OCI-LY3 (cell line): ENCODE measurements around the gene USP32.
A peak's percentile ranks its signal among the peaks of the same experiment; 100 is the strongest.

ENCODE experiments used
- H2AFZ ChIP-seq: fragments of 200-600, 300-600 bp; shearing (Covaris generic); 2 replicates; pipeline ENCODE4 v1.6.0; 2014; ENCODE audit warnings: antibody characterized with exemption, low read depth, low read length
- H3K27ac ChIP-seq: fragments of 200-600, 300-600 bp; sonication (generic); 2 replicates; pipeline ENCODE4 v1.5.1; 2014; ENCODE audit warnings: mild to moderate bottlenecking, low read length, moderate library complexity, mixed read lengths
- H3K27me3 ChIP-seq: fragments of 200-600, 300-600 bp; sonication (generic); 2 replicates; pipeline ENCODE4 v1.6.1; 2014; ENCODE audit warnings: low read depth, low read length, mixed read lengths
- H3K36me3 ChIP-seq: fragments of 200-600, 300-600 bp; sonication (generic); replicated peaks from 2 replicates; pipeline ENCODE3; 2014; ENCODE audit warnings: low read depth, low read length, mixed read lengths
- H3K4me1 ChIP-seq: fragments of 300-600, 200-600 bp; sonication (generic); 2 replicates; pipeline ENCODE4 v1.6.1; 2014; ENCODE audit warnings: low read length, mixed read lengths
- H3K4me2 ChIP-seq: fragments of 200-600, 300-600 bp; sonication (generic); 2 replicates; pipeline ENCODE4 v1.6.1; 2014; ENCODE audit warnings: low read length, mixed read lengths
- H3K4me3 ChIP-seq: fragments of 300-600, 200-600 bp; sonication (generic); 2 replicates; pipeline ENCODE4 v1.5.1; 2014; ENCODE audit warnings: antibody characterized with exemption, mild to moderate bottlenecking, low read length, moderate library complexity
- H3K79me2 ChIP-seq: fragments of 300-600, 200-600 bp; shearing (Covaris generic); 2 replicates; pipeline ENCODE4 v1.6.1; 2014; ENCODE audit warnings: mild to moderate bottlenecking, low read length, mixed read lengths
- H3K9ac ChIP-seq: fragments of 300-600, 200-600 bp; shearing (Covaris generic); 2 replicates; pipeline ENCODE4 v1.6.0; 2014; ENCODE audit warnings: mild to moderate bottlenecking, low read length, moderate library complexity
- H3K9me3 ChIP-seq: fragments of 200-600, 300-600 bp; shearing (Covaris generic); 2 replicates; pipeline ENCODE4 v1.6.1; 2014; ENCODE audit warnings: low read length, mixed read lengths; ENCODE audit not compliant: insufficient read depth
- H4K20me1 ChIP-seq: fragments of 200-600, 300-600 bp; sonication (generic); 2 replicates; pipeline ENCODE4 v1.6.1; 2016; ENCODE audit warnings: low read length, mixed read lengths; ENCODE audit not compliant: insufficient read depth
- CTCF ChIP-seq: fragments of 200-600, 300-600 bp; sonication (generic); IDR thresholded peaks from 2 replicates; pipeline ENCODE4 v1.5.1; 2014; ENCODE audit warnings: antibody characterized with exemption, low read length, low read depth
- EZH2phosphoT487 ChIP-seq: fragments of 200-600 bp; shearing (Covaris generic); IDR thresholded peaks from 2 replicates; pipeline ENCODE4 v1.6.1; 2018; ENCODE audit warnings: antibody characterized with exemption, mixed run types, low read depth

Gene USP32

GRCh38 chr17:60305141-60305540 is 86.8 kb downstream of the USP32 start:
- H3K9me3 ChIP-seq: peaks cover 5% of the 10 kb centered on the region; the same call in 1 of the 2 replicates
- peak overlapping the region; percentile 85 for H3K27ac ChIP-seq
- peak overlapping the region; percentile 48 for H3K4me3 ChIP-seq
- H4K20me1 ChIP-seq: no peaks in the 10 kb centered on the region
- H3K9ac ChIP-seq: peak overlapping the region; percentile 21; the same call in 1 of the 2 replicates
- H2AFZ ChIP-seq: no peak overlapping the region
- peak overlapping the region; percentile 67 for H3K4me2 ChIP-seq
- peaks cover 31% of the 10 kb centered on the region for H3K4me1 ChIP-seq
- H3K79me2 ChIP-seq: peaks cover 19% of the 10 kb centered on the region
- H3K27me3 ChIP-seq: no peaks in the 10 kb centered on the region
- peaks cover 28% of the 10 kb centered on the region for H3K36me3 ChIP-seq
- TF ChIP-seq EZH2phosphoT487: no peak
- no peak for TF ChIP-seq CTCF

GRCh38 chr17:60304502-60304901 is 87.4 kb downstream of the USP32 start:
- Histone ChIP-seq H4K20me1 (no peaks in the 10 kb centered on the region), H3K27ac (peak overlapping the region; percentile 85), H3K27me3 (no peaks in the 10 kb centered on the region), H3K9ac (peak overlapping the region; percentile 5; the same call in 1 of the 2 replicates), H3K4me2 (peak overlapping the region; percentile 67), H3K79me2 (peaks cover 19% of the 10 kb centered on the region), H3K4me1 (peaks cover 31% of the 10 kb centered on the region), H2AFZ (no peak overlapping the region), H3K9me3 (peaks cover 5% of the 10 kb centered on the region; the same call in 1 of the 2 replicates), H3K4me3 (peak overlapping the region; percentile 33), H3K36me3 (peaks cover 28% of the 10 kb centered on the region)
- TF ChIP-seq EZH2phosphoT487 (no peak), CTCF (no peak)

GRCh38 chr17:60303406-60304099 is 88.4 kb downstream of the USP32 start:
- H3K4me1 ChIP-seq: peaks cover 31% of the 10 kb centered on the region
- H3K27ac ChIP-seq: peak overlapping the region; percentile 85; the same call in 1 of the 2 replicates
- H3K36me3 ChIP-seq: peaks cover 28% of the 10 kb centered on the region
- peaks cover 5% of the 10 kb centered on the region; the same call in 1 of the 2 replicates for H3K9me3 ChIP-seq
- H3K27me3 ChIP-seq: no peaks in the 10 kb centered on the region
- no peak overlapping the region for H3K9ac ChIP-seq
- peaks cover 19% of the 10 kb centered on the region for H3K79me2 ChIP-seq
- H4K20me1 ChIP-seq: no peaks in the 10 kb centered on the region
- no peak overlapping the region for H2AFZ ChIP-seq
- TF ChIP-seq EZH2phosphoT487 (no peak), CTCF (no peak)
- peak overlapping the region; percentile 67; the same call in 1 of the 2 replicates for H3K4me2 ChIP-seq
- no peak overlapping the region for H3K4me3 ChIP-seq

GRCh38 chr17:60301649-60302048 is 90.3 kb downstream of the USP32 start:
- Histone ChIP-seq H3K27me3 (no peaks in the 10 kb centered on the region), H3K4me2 (no peak overlapping the region), H3K36me3 (peaks cover 28% of the 10 kb centered on the region), H4K20me1 (no peaks in the 10 kb centered on the region), H3K9me3 (peaks cover 5% of the 10 kb centered on the region; the same call in 1 of the 2 replicates), H3K4me3 (no peak overlapping the region), H3K79me2 (peaks cover 19% of the 10 kb centered on the region), H3K27ac (no peak overlapping the region), H2AFZ (no peak overlapping the region), H3K4me1 (peaks cover 31% of the 10 kb centered on the region), H3K9ac (no peak overlapping the region)
- TF ChIP-seq EZH2phosphoT487: no peak
- TF ChIP-seq CTCF: no peak
